Gastrocnemius medialis (tissue), 4 donors: Measurements from ENCODE around the gene MCEMP1. TPM values are rescaled to one million over a fixed set of nuclear protein-coding genes. Genes with fewer than 3 reads are reported as not detected.

Source experiments
- ATAC-seq, 2 donors: fragments of 150-250 bp; one replicate each; pipeline ENCODE4 v1.9.1; 2016
- DNase-seq, 2 donors: peaks; one replicate each; pipeline ENCODE4 v3.0.0-alpha.2; 2019
- H3K27ac ChIP-seq, 4 donors: fragments of 200-600 bp; sonication (generic); 1 replicate in 1 of 4; 2 replicates in 3 of 4; pipeline ENCODE4 v1.5.1; 2016 to 2018; ENCODE audit warnings: mild to moderate bottlenecking in 2 of 4, moderate library complexity in 1 of 4
- H3K27me3 ChIP-seq, 3 donors: fragments of 200-600 bp; sonication (generic) in 2 of 3; 1 replicate in 1 of 3; 2 replicates in 2 of 3; pipeline versions ENCODE4 v1.5.1 to v1.6.0; 2016 to 2019; ENCODE audit warnings: mild to moderate bottlenecking in 1 of 3, moderate library complexity in 1 of 3
- H3K36me3 ChIP-seq, 2 donors: fragments of 200-600 bp; sonication (generic) in 1 of 2; one replicate each; pipeline ENCODE4 v1.5.1; 2017 to 2018
- H3K4me1 ChIP-seq, 2 donors: fragments of 200-600 bp; sonication (generic) in 1 of 2; one replicate each; pipeline ENCODE4 v1.5.1; 2016 to 2017; ENCODE audit warnings: mild to moderate bottlenecking in 2 of 2
- H3K4me3 ChIP-seq, 4 donors: fragments of 200-600 bp; sonication (generic) in 3 of 4; 1 replicate in 1 of 4; 2 replicates in 3 of 4; pipeline ENCODE4 v1.5.1; 2016 to 2019; ENCODE audit warnings: mild to moderate bottlenecking in 2 of 4
- H3K9me3 ChIP-seq, 3 donors: fragments of 200-600 bp; sonication (generic) in 2 of 3; 1 replicate in 1 of 3; 2 replicates in 2 of 3; pipeline ENCODE4 v1.5.1; 2016 to 2019
- POLR2A ChIP-seq, 2 donors: fragments of 450-650 bp; IDR thresholded peaks; one replicate each; pipeline ENCODE4 v1.6.1; 2017; ENCODE audit warnings: antibody characterized with exemption in 2 of 2, mild to moderate bottlenecking in 2 of 2, moderate library complexity in 2 of 2
- in situ Hi-C, 4 donors: fragments of 200-750 bp; cut with MboI; loops; one replicate each; pipeline versions ENCODE4 v1.15.0 to v1.8.0; 2017; ENCODE audit warnings: low sequenced_read_pairs in 4 of 4
- intact Hi-C: fragments of 100-400 bp; cut with DNase I; formaldehyde crosslinking; loops from one replicate; pipeline ENCODE4 v1.15.1; 2023; ENCODE audit warnings: low total_unique reads
- total RNA-seq, 4 donors: library from RNA; depleted of rRNA; stranded (reverse); fragments of >200 nt; gene quantifications; one replicate each; pipeline versions ENCODE4 v1.1.0 to v1.2.3, GENCODE V29; 2016
- TF ChIP-seq, protein P1 (sequence below), 5 experiments: fragments of 450-650 bp in 3 of 5; fragments of 200-600 bp in 2 of 5; sonication (generic) in 2 of 5; IDR thresholded peaks in 4 of 5; conservative IDR thresholded peaks in 1 of 5; 1 replicate in 4 of 5; 2 replicates in 1 of 5; pipeline ENCODE4 v1.5.1; 2016 to 2019; ENCODE audit warnings: antibody characterized with exemption in 5 of 5, mild to moderate bottlenecking in 3 of 5, moderate library complexity in 3 of 5

MCEMP1 gene
- total RNA-seq, 4 donors from 2014 or later: 0.16 to 1.2 TPM; not detected in 2

- Histone ChIP-seq H3K36me3 (no peaks in the 10 kb centered on the region), H3K4me1 (peaks cover 0 to 4% of the 10 kb centered on the region in 2 donors), H3K27me3 (no peaks in the 10 kb centered on the region), H3K27ac (no peak overlapping the region), H3K9me3 (no peaks in the 10 kb centered on the region), H3K4me3 (no peak overlapping the region)
- TF ChIP-seq POLR2A (IDR thresholded peaks at IDR 0.05): no peak
- TF ChIP-seq, protein P1, sequence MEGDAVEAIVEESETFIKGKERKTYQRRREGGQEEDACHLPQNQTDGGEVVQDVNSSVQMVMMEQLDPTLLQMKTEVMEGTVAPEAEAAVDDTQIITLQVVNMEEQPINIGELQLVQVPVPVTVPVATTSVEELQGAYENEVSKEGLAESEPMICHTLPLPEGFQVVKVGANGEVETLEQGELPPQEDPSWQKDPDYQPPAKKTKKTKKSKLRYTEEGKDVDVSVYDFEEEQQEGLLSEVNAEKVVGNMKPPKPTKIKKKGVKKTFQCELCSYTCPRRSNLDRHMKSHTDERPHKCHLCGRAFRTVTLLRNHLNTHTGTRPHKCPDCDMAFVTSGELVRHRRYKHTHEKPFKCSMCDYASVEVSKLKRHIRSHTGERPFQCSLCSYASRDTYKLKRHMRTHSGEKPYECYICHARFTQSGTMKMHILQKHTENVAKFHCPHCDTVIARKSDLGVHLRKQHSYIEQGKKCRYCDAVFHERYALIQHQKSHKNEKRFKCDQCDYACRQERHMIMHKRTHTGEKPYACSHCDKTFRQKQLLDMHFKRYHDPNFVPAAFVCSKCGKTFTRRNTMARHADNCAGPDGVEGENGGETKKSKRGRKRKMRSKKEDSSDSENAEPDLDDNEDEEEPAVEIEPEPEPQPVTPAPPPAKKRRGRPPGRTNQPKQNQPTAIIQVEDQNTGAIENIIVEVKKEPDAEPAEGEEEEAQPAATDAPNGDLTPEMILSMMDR (IDR thresholded peaks at IDR 0.05 in 4 of 5, conservative IDR thresholded peaks at IDR 0.05 in 1 of 5): no peak
- ATAC-seq (no peak), DNase-seq (no peak)
- intact Hi-C loops: no loop called here
- in situ Hi-C loops: loop anchor here in 1 of 4 donors (10.0 kb wide), 1 partner anchor 150 kb away; no protein-coding TSS in a partner anchor
Observed at GRCh38 chr19:7654401-7654800, 22.5 kb upstream of the MCEMP1 start.

GRCh38 chr19:7655581-7655980 lies 21.3 kb upstream of the MCEMP1 start:
- in situ Hi-C loops (loop anchor here in 1 of 4 donors (10.0 kb wide), 1 partner anchor 149 kb away; no protein-coding TSS in a partner anchor), intact Hi-C loops (no loop called here)
- Histone ChIP-seq H3K4me3 (no peak overlapping the region), H3K9me3 (no peaks in the 10 kb centered on the region), H3K27me3 (no peaks in the 10 kb centered on the region), H3K36me3 (no peaks in the 10 kb centered on the region), H3K4me1 (peaks cover 0 to 4% of the 10 kb centered on the region in 2 donors), H3K27ac (no peak overlapping the region)
- TF ChIP-seq, protein P1 (IDR thresholded peaks at IDR 0.05 in 4 of 5, conservative IDR thresholded peaks at IDR 0.05 in 1 of 5): no peak
- TF ChIP-seq POLR2A (IDR thresholded peaks at IDR 0.05): no peak
- ATAC-seq (no peak), DNase-seq (no peak)

DNA sequence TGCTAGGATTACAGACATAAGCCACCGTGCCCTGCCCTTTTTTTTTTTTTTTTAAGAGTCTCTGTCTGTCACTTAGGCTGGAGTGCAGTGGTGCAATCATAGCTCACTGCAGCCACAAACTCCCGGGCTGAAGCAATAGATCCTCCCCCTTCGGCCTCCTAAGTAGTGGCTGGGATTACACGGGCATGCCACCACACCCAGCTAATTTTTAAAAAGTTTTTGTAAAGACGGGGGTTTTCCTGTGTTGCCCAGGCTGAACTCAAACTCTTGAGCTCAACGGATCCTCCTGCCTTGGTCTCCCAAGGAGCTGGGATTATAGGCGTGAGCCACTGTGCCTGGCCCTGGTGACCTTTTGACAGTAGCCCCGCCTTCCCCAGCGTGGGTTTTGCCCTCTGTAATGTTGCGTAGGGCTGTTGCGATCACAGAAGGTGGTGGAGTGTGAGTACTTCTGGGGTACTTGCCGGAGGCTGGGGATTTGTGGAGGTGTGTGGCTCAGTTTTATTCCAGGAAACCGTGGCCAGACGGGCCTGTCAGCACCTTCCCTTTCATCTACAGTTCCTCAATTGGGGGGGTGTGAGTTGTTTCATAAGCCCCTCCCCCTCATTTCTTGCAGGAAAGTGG lies 19.6 kb upstream of the MCEMP1 start:
- H3K4me3 ChIP-seq: no peak overlapping the region
- ATAC-seq: no peak
- H3K27ac ChIP-seq: no peak overlapping the region
- TF ChIP-seq, protein P1 (IDR thresholded peaks at IDR 0.05 in 4 of 5, conservative IDR thresholded peaks at IDR 0.05 in 1 of 5): no peak
- TF ChIP-seq POLR2A (IDR thresholded peaks at IDR 0.05): no peak
- DNase-seq: no peak
- H3K4me1 ChIP-seq: peaks cover 0 to 3% of the 10 kb centered on the region in 2 donors
- H3K9me3 ChIP-seq: no peaks in the 10 kb centered on the region
- in situ Hi-C loops: loop anchor here in 1 of 4 donors (10.0 kb wide), 1 partner anchor 148 kb away; no protein-coding TSS in a partner anchor
- intact Hi-C loops: no loop called here
- no peaks in the 10 kb centered on the region for H3K27me3 ChIP-seq
- H3K36me3 ChIP-seq: no peaks in the 10 kb centered on the region

DNA sequence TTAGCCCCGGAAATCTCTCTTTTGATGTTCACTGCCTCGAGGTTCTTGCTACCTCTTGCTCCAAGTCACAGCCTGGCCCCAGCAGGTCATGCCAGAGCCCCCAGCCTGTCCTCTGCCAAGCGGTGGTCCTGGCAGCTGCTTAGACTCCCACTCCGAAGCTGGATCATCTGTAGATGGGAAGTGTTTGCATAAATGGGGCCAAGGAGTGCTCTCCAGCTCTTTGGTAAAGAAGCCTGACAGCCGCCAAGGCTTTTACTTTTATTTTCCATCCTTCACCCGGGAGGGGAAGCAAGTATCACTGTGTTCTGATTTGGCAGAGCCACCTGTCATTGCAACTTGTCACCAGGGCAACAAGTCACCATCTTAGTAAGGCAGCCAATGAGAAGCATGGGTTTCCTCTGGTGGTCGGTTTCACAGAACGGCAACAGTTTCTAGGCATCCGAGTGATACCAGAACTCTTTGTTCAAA lies 18.6 kb upstream of the MCEMP1 start:
- Histone ChIP-seq H3K9me3 (no peaks in the 10 kb centered on the region), H3K27ac (no peak overlapping the region), H3K36me3 (no peaks in the 10 kb centered on the region), H3K4me3 (no peak overlapping the region), H3K27me3 (peaks cover 0 to under 1% (median 0%) of the 10 kb centered on the region in 3 donors), H3K4me1 (no peaks in the 10 kb centered on the region)
- TF ChIP-seq, protein P1 (IDR thresholded peaks at IDR 0.05 in 4 of 5, conservative IDR thresholded peaks at IDR 0.05 in 1 of 5): no peak
- TF ChIP-seq POLR2A (IDR thresholded peaks at IDR 0.05): no peak
- ATAC-seq (no peak), DNase-seq (no peak)
- intact Hi-C loops: no loop called here
- in situ Hi-C loops: loop anchor here in 1 of 4 donors (10.0 kb wide), 1 partner anchor 147 kb away; no protein-coding TSS in a partner anchor
